Endothelial cell of umbilical vein (primary cell): Measurements from ENCODE around the gene KCNV2. TPM values are rescaled to one million over a fixed set of nuclear protein-coding genes. Genes with fewer than 3 reads are reported as not detected.

ENCODE experiments used
- BruUV-seq: library from RNA; stranded (reverse); fragments of 400-500 nt; replicated peaks from 2 replicates; lab custom pipeline; 2021; lab: Mats Ljungman, UMichigan
- CTCF ChIA-PET: fragments of 300-600, 350-600 bp; sonication (Branson Sonifier 250); formaldehyde crosslinking; loops from one replicate; lab custom pipeline; 2021; ENCODE audit warnings: antibody characterized with exemption, inconsistent platforms; lab: Charles Lee
- POLR2A ChIA-PET: fragments of 300-600, 350-600 bp; sonication (Branson Sonifier 250); formaldehyde crosslinking; loops from one replicate; lab custom pipeline; 2021; ENCODE audit warnings: antibody characterized with exemption, inconsistent platforms; lab: Charles Lee
- DNase-seq: peaks from one replicate; pipeline ENCODE4 v3.0.0-alpha.2; 2011; ENCODE audit warnings: low read depth, low spot score
- FAIRE-seq: peaks from 2 replicates; lab custom pipeline; 2011; peaks lifted over from hg19 to GRCh38; lab: Jason Lieb, UNC
- H2AFZ ChIP-seq: 2 replicates; pipeline ENCODE4 v1.6.0; 2012; ENCODE audit warnings: low read depth, low read length, control low read depth, inconsistent platforms
- H3K27ac ChIP-seq: 2 replicates; pipeline ENCODE4 v1.5.1; 2011; ENCODE audit warnings: low read depth, mild to moderate bottlenecking, control low read depth, low read length, moderate library complexity; ENCODE audit not compliant: insufficient read depth
- H3K27me3 ChIP-seq, 2 experiments: 2 replicates each; pipeline versions ENCODE4 v1.6.0 to v1.6.1; 2011; ENCODE audit warnings: low read length in 2 of 2, mixed read lengths in 1 of 2; ENCODE audit not compliant: control insufficient read depth in 2 of 2, insufficient read depth in 2 of 2
- H3K36me3 ChIP-seq, 2 experiments: 2 replicates in 1 of 2; 3 replicates in 1 of 2; pipeline ENCODE4 v1.5.1; 2011; ENCODE audit warnings: low read length in 2 of 2, mild to moderate bottlenecking in 1 of 2, moderate library complexity in 1 of 2; ENCODE audit not compliant: control insufficient read depth in 2 of 2, insufficient read depth in 2 of 2; ENCODE audit errors: extremely low read depth in 1 of 2
- H3K4me1 ChIP-seq: 3 replicates; pipeline ENCODE4 v1.5.1; 2011; ENCODE audit warnings: mild to moderate bottlenecking, low read length; ENCODE audit not compliant: control insufficient read depth, insufficient read depth; ENCODE audit errors: extremely low read depth
- H3K4me2 ChIP-seq: 2 replicates; pipeline ENCODE4 v1.6.1; 2011; ENCODE audit warnings: low read length, control low read depth, mixed read lengths; ENCODE audit not compliant: insufficient read depth
- H3K4me3 ChIP-seq, 3 experiments: fragments of 200-600 bp in 1 of 3; sonication (generic), shearing (Covaris generic) in 1 of 3; replicated peaks in 1 of 3; 2 replicates each; pipeline ENCODE4 v1.5.1; 2011 to 2016; ENCODE audit warnings: control low read depth in 3 of 3, low read length in 3 of 3, mild to moderate bottlenecking in 2 of 3, inconsistent platforms in 1 of 3, low read depth in 1 of 3, moderate library complexity in 1 of 3; ENCODE audit not compliant: insufficient read depth in 1 of 3
- H3K79me2 ChIP-seq: 2 replicates; pipeline ENCODE4 v1.6.0; 2012; ENCODE audit warnings: low read length, inconsistent platforms; ENCODE audit not compliant: control insufficient read depth, insufficient read depth
- H3K9ac ChIP-seq: replicated peaks from 2 replicates; pipeline ENCODE3; 2011; ENCODE audit warnings: low read length, control low read depth; ENCODE audit not compliant: insufficient read depth; ENCODE audit errors: extremely low read depth
- H3K9me1 ChIP-seq: replicated peaks from 3 replicates; pipeline ENCODE4 v1.6.0; 2011; ENCODE audit warnings: mild to moderate bottlenecking, low read length; ENCODE audit not compliant: control insufficient read depth, insufficient read depth; ENCODE audit errors: extremely low read depth
- H3K9me3 ChIP-seq: replicated peaks from 2 replicates; pipeline ENCODE4 v1.5.1; 2012; ENCODE audit warnings: low read length, inconsistent platforms; ENCODE audit not compliant: control insufficient read depth, insufficient read depth
- H4K20me1 ChIP-seq: replicated peaks from 2 replicates; pipeline ENCODE3; 2011; ENCODE audit warnings: mild to moderate bottlenecking, low read length; ENCODE audit not compliant: control insufficient read depth, insufficient read depth; ENCODE audit errors: extremely low read depth
- EZH2 ChIP-seq: IDR thresholded peaks from 2 replicates; pipeline ENCODE4 v1.6.1; 2012; ENCODE audit warnings: borderline replicate concordance, low read depth, mild to moderate bottlenecking, moderate library complexity, low read length, inconsistent platforms; ENCODE audit not compliant: severe bottlenecking
- FOS ChIP-seq: IDR thresholded peaks from 2 replicates; pipeline ENCODE4 v1.6.1; 2011; ENCODE audit warnings: mild to moderate bottlenecking, low read length, moderate library complexity, borderline replicate concordance; ENCODE audit not compliant: insufficient read depth
- GATA2 ChIP-seq: IDR thresholded peaks from 2 replicates; pipeline ENCODE4 v1.7.0; 2011; ENCODE audit warnings: low read depth, mild to moderate bottlenecking, moderate library complexity, mixed read lengths, low read length; ENCODE audit not compliant: insufficient read length, insufficient read depth
- JUN ChIP-seq: IDR thresholded peaks from 2 replicates; pipeline ENCODE4 v1.6.1; 2011; ENCODE audit warnings: borderline replicate concordance, low read depth; ENCODE audit not compliant: insufficient read length, insufficient read depth
- MYC ChIP-seq: IDR thresholded peaks from one replicate; pipeline ENCODE4 v1.6.1; 2011; ENCODE audit warnings: mild to moderate bottlenecking, low read depth, low read length
- POLR2A ChIP-seq: IDR thresholded peaks from 2 replicates; pipeline ENCODE4 v1.6.1; 2012; ENCODE audit warnings: low read depth, mild to moderate bottlenecking, control low read depth, low read length
- POLR2AphosphoS5 ChIP-seq: IDR thresholded peaks from 2 replicates; pipeline ENCODE4 v1.6.1; 2012; ENCODE audit warnings: low read depth, mild to moderate bottlenecking, control low read depth, low read length, moderate library complexity; ENCODE audit not compliant: insufficient read depth
- dilution Hi-C: fragments of 300-500 bp; cut with MboI; formaldehyde crosslinking; loops from one replicate; pipeline ENCODE4 v1.15.0; 2019; ENCODE audit warnings: low sequenced_read_pairs; ENCODE audit not compliant: extremely low pct_ligation_motif_present
- intact Hi-C: fragments of 100-400 bp; cut with micrococcal nuclease; formaldehyde crosslinking; loops from one replicate; pipeline ENCODE4 v1.10.0; 2022
- polyA plus RNA-seq, 4 experiments: library from polyadenylated mRNA; depleted of rRNA in 3 of 4; stranded (reverse) in 3 of 4; unstranded in 1 of 4; fragments of >200 nt; gene quantifications; 2 replicates each; pipeline versions ENCODE4 v1.2.1 to v1.2.3, GENCODE V29; 2011 to 2012; ENCODE audit warnings: missing spikeins in 1 of 4
- total RNA-seq: library from RNA; stranded (reverse); gene quantifications from 2 replicates; pipeline ENCODE4 v1.2.3, GENCODE V29; 2021
- TF ChIP-seq, protein P1 (sequence below): IDR thresholded peaks from 2 replicates; pipeline ENCODE4 v1.6.1; 2011; ENCODE audit not compliant: insufficient read depth, insufficient read length
- TF ChIP-seq, protein P2 (sequence below), 2 donors: IDR thresholded peaks; 1 replicate in 1 of 2; 2 replicates in 1 of 2; pipeline ENCODE4 v1.5.1; 2011; ENCODE audit warnings: low read length in 2 of 2, mild to moderate bottlenecking in 2 of 2, moderate library complexity in 2 of 2, control low read depth in 1 of 2, inconsistent platforms in 1 of 2, low read depth in 1 of 2; ENCODE audit not compliant: insufficient read depth in 1 of 2; ENCODE audit errors: extremely low read depth in 1 of 2

The KCNV2 gene
- total and polyA plus RNA-seq, 2 donors (not counting 3 experiments of a cell fraction or from before 2014, with no cell fraction given), result not detected

DNA sequence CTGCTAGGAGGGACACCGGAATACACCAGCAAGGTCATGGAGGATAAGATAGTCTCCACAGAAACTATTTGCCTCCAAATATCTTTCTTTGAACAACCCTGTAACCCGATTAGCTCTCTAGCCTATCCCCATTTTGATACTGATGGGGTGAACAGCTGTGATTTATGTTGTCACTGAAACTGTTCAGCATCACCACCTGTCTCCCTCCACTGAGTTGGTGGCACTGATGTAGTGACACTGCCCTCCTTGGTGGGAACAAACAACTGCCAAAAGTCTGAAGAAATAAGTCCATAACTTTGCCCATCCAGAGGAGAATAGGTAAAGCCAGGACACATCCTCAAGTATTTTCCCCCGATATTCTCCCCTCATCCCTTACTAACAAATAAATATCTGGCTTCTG is 24.3 kb upstream of the KCNV2 start:
- Histone ChIP-seq H3K79me2 (no peaks in the 10 kb centered on the region), H2AFZ (no peak overlapping the region), H3K27ac (no peak overlapping the region), H4K20me1 (no peaks in the 10 kb centered on the region), H3K9me3 (no peaks in the 10 kb centered on the region), H3K9me1 (no peaks in the 10 kb centered on the region), H3K4me2 (no peak overlapping the region), H3K36me3 (no peaks in the 10 kb centered on the region), H3K9ac (no peak overlapping the region), H3K4me1 (peaks cover 23% of the 10 kb centered on the region), H3K4me3 (no peak overlapping the region), H3K27me3 (no peaks in the 10 kb centered on the region)
- no TSS peak for BruUV-seq
- intact Hi-C loops (loop anchor here (5.0 kb wide), 1 partner anchor 676 kb away; the partner anchor contains the start of gene SMARCA2), dilution Hi-C loops (no loop called here)
- no peak for DNase-seq
- ChIA-PET CTCF (interaction anchor here (1.4 kb wide), 1 partner anchor 35 kb away, joined by 6 read pairs; no protein-coding TSS in a partner anchor), POLR2A (no interaction called here)
- no peak for FAIRE-seq
- TF ChIP-seq FOS (no peak), EZH2 (no peak), JUN (no peak), POLR2AphosphoS5 (no peak), MYC (no peak), POLR2A (no peak), GATA2 (no peak)
- TF ChIP-seq, protein P1, sequence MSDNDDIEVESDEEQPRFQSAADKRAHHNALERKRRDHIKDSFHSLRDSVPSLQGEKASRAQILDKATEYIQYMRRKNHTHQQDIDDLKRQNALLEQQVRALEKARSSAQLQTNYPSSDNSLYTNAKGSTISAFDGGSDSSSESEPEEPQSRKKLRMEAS, result no peak
- TF ChIP-seq, protein P2, sequence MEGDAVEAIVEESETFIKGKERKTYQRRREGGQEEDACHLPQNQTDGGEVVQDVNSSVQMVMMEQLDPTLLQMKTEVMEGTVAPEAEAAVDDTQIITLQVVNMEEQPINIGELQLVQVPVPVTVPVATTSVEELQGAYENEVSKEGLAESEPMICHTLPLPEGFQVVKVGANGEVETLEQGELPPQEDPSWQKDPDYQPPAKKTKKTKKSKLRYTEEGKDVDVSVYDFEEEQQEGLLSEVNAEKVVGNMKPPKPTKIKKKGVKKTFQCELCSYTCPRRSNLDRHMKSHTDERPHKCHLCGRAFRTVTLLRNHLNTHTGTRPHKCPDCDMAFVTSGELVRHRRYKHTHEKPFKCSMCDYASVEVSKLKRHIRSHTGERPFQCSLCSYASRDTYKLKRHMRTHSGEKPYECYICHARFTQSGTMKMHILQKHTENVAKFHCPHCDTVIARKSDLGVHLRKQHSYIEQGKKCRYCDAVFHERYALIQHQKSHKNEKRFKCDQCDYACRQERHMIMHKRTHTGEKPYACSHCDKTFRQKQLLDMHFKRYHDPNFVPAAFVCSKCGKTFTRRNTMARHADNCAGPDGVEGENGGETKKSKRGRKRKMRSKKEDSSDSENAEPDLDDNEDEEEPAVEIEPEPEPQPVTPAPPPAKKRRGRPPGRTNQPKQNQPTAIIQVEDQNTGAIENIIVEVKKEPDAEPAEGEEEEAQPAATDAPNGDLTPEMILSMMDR (IDR thresholded peaks at IDR 0.05; ENCODE audit: extremely low read depth in 1 of 2, insufficient read depth in 1 of 2, low read depth in 1 of 2, low read length in 2 of 2), result no peak
